ENCODE measurements around the gene AP1S1.

AP1S1 gene

DNA sequence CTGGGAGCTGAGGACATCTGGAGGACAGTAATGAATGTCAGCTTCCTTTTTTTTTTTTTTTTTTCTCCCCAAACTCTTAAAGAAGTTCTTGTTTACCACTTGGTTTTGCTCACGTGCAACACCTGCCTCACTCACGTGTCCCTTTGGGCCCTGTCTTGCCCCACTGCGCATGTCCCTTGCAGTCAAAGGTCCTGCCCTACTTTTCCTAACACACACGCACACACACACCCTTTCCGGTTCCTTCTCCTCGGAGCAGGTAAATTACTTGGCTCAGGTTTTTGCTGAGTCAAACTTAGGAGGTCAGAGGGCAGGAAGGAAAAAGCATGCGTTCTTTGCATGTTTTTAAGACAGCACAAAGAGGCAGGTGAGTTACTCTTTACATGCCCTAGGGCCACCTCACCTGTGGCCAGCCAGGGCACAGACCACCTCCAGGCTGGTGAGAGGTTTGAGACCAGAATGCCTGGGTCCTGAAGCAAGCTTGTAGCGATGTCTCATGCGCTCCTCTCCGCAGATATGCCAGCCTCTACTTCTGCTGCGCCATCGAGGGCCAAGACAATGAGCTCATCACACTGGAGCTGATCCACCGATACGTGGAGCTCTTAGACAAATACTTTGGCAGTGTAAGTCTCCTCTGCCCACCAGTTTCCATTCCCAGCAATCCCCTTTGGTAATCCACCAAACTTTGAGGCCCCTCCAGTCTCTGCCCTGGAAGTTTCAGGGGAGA lies 2.8 kb downstream of the AP1S1 start:
- TF ChIP-seq, protein P1, sequence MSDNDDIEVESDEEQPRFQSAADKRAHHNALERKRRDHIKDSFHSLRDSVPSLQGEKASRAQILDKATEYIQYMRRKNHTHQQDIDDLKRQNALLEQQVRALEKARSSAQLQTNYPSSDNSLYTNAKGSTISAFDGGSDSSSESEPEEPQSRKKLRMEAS (IDR thresholded peaks at IDR 0.05; ENCODE audit: low read depth, low read length): no peak
- no peak for TF ChIP-seq MYC (IDR thresholded peaks at IDR 0.05; ENCODE audit: low read depth, low read length)
- TF ChIP-seq, protein P2, sequence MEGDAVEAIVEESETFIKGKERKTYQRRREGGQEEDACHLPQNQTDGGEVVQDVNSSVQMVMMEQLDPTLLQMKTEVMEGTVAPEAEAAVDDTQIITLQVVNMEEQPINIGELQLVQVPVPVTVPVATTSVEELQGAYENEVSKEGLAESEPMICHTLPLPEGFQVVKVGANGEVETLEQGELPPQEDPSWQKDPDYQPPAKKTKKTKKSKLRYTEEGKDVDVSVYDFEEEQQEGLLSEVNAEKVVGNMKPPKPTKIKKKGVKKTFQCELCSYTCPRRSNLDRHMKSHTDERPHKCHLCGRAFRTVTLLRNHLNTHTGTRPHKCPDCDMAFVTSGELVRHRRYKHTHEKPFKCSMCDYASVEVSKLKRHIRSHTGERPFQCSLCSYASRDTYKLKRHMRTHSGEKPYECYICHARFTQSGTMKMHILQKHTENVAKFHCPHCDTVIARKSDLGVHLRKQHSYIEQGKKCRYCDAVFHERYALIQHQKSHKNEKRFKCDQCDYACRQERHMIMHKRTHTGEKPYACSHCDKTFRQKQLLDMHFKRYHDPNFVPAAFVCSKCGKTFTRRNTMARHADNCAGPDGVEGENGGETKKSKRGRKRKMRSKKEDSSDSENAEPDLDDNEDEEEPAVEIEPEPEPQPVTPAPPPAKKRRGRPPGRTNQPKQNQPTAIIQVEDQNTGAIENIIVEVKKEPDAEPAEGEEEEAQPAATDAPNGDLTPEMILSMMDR (IDR thresholded peaks at IDR 0.05; ENCODE audit: low read depth, low read length): no peak
- no peak for TF ChIP-seq POLR2A (IDR thresholded peaks at IDR 0.05; ENCODE audit: extremely low read depth, insufficient read length)
- no peak overlapping the region for H3K4me3 ChIP-seq (ENCODE audit: low read depth, low read length)
- no peak for DNase-seq (ENCODE audit: low read depth)

DNA sequence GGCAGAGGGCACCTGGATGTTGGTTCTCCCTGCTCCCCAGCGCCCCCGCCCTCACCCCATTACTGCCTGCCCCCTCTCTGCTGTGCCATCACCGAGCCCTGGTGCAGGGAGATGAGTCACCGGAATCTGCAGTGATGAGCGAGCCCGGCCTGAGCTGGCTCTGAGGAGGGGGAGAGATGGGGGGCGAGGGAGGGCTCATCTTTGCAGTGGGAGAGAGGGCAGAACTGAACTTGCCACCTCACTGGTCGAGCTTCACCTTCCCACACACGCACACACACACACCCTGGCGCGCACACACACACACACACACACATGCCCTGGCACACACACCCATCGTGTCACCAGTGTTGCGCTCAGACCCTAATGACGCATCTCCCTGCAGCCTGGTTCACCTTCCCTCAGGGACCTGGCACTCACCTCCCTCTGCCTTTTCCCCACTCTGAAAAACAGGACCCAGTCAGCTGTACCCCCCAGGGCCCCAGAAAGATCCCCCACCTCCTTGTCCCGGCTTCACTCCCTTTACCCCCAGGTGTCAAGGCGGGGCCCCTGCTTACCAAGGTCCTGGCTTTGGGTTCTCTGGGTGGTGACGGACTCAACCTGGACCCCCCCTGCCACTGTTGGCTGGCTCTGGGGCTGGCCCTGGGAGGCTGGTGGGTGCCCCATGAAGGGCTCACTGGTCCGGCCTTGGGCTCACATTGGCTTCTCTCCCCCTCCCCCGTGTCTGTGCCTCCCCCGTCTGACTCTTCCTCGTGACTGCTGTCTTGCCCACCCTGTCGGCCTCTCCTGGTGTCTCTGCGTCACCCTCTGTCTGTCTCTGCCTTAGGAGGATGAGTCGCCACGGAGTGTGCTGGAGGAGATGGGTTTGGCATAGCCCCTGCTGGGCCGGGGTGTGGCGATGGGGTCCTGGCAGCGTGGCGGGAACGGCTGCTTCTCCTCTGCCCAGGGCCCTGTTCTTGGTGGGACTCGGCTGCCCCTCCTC lies 5.7 kb downstream of the AP1S1 start:
- no peak overlapping the region for H3K4me3 ChIP-seq (ENCODE audit: low read depth, low read length)
- TF ChIP-seq, protein P2 (IDR thresholded peaks at IDR 0.05; ENCODE audit: low read depth, low read length): no peak
- TF ChIP-seq POLR2A (IDR thresholded peaks at IDR 0.05; ENCODE audit: extremely low read depth, insufficient read length) (no peak), MYC (IDR thresholded peaks at IDR 0.05; ENCODE audit: low read depth, low read length) (no peak)
- TF ChIP-seq, protein P1 (IDR thresholded peaks at IDR 0.05; ENCODE audit: low read depth, low read length): no peak
- DNase-seq (ENCODE audit: low read depth): peak; percentile 52

DNA sequence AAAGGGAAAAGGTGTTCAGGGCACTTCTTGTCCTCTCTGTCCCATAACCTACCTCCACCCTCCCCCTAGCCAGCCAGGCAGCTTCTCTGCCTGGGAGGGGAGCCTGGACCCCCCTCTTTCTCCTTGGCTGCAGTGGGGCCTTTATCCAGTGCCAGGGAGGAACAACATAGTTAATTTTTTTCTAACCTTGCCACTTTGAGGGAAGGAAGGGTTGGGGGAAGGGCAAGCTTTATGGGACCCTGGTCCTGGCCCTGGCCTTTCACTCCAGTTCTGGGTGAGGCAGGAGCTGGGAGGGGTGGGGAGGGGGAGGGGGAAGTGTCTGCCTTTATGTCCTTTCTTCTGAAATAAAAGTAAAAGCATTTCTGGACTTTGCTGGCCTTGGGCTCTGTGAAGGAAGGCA lies 6.6 kb downstream of the AP1S1 start:
- no peak overlapping the region for H3K4me3 ChIP-seq (ENCODE audit: low read depth, low read length)

DNA sequence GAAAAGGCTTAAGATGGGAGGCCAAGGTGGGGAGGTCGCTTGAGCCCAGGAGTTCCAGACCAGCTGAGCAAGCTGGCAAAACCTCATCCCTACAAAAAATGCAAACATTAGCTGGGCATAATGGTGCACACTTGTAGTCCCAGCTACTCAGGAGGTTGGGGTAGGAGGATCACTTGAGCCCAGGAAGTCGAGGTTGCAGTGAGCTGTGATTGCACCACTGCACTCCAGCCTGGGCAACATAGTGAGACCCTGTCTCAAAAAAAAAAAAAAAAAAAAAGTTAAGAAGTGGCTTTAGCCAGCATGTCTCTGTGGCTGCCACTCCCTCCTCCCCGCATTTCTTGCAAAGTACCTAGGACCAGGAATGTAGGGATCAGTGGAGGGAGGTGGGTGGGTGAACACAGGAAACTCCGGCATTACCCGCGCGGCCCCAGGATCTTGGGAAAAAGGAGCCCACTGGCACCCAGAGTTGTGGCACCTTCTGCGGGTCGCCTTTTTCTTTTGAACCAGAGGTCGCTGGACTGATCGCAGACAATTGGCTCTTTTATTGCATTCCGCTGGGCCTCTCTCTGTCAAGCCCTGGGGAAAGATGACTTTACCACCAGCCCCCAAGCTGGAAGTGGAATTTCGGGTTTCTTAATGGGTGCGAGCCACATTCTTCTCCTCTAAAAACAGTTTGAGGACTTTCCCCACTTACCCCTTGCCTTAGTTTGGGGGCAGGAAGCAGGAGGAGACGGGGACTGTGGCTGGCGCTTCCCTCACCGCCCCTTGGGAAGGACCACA lies 7.6 kb downstream of the AP1S1 start:
- H3K4me3 ChIP-seq (ENCODE audit: low read depth, low read length): peak overlapping the region; percentile 38
- TF ChIP-seq, protein P2 (IDR thresholded peaks at IDR 0.05; ENCODE audit: low read depth, low read length): no peak
- TF ChIP-seq MYC (IDR thresholded peaks at IDR 0.05; ENCODE audit: low read depth, low read length) (no peak), POLR2A (IDR thresholded peaks at IDR 0.05; ENCODE audit: extremely low read depth, insufficient read length) (no peak)
- TF ChIP-seq, protein P1 (IDR thresholded peaks at IDR 0.05; ENCODE audit: low read depth, low read length): no peak
- no peak for DNase-seq (ENCODE audit: low read depth)

More for the DNA sequence above, 6.6 kb downstream of the AP1S1 start:
- DNase-seq (ENCODE audit: low read depth): no peak
- TF ChIP-seq, protein P1 (IDR thresholded peaks at IDR 0.05; ENCODE audit: low read depth, low read length): no peak
- TF ChIP-seq, protein P2 (IDR thresholded peaks at IDR 0.05; ENCODE audit: low read depth, low read length): no peak
- TF ChIP-seq POLR2A (IDR thresholded peaks at IDR 0.05; ENCODE audit: extremely low read depth, insufficient read length): no peak
- no peak for TF ChIP-seq MYC (IDR thresholded peaks at IDR 0.05; ENCODE audit: low read depth, low read length)

DNA sequence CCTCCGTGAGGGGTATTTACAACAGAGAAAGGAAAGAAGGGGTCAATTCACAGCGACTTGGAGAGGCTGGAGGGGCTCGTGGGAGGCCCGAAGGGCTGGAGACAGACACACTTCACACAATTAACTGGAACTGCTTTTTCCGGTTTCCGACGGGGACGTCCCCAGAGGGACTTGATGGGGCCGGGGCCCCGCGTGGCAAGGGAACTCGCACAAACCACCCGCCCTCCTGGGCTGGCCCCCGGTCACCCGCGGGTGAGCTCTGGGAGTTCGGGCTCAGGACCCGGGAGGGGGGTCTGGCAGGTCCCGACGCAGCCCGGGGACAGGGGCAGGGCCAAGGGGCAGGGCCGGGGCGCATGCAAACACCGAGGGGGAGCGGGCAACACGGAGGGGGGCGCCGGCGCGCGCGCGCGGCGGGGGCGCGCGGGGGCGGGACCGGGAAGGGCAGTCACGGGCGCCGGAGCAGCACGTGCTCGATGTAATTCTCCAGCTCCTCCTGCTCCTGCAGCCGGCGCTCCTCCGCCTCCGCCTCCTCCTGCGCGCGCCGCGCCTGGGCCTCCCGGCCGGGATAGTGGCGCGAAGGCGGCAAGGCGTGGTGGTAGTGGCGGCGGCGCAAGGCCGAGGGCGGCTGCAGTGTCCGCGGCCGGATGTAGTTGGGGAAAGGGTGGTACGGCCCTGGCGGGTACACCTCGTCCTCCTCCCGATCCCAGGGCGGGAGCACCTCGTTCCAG lies 8.4 kb downstream of the AP1S1 start:
- H3K4me3 ChIP-seq (ENCODE audit: low read depth, low read length): peak overlapping the region; percentile 38
- peak; percentile 88 for DNase-seq (ENCODE audit: low read depth)
- TF ChIP-seq MYC (IDR thresholded peaks at IDR 0.05; ENCODE audit: low read depth, low read length): peak; percentile 86
- TF ChIP-seq, protein P1 (IDR thresholded peaks at IDR 0.05; ENCODE audit: low read depth, low read length): peak; percentile 94
- TF ChIP-seq, protein P2 (IDR thresholded peaks at IDR 0.05; ENCODE audit: low read depth, low read length): no peak

Data from NB4 (cell line).